ENCODE measurements around the gene GCM1. TPM values are rescaled to one million over a fixed set of nuclear protein-coding genes. Genes with fewer than 3 reads are reported as not detected.
A peak's percentile ranks its signal among the peaks of the same experiment; 100 is the strongest.

Gene GCM1
- total and polyA plus RNA-seq, 9 of the 15 experiments (the other 6 are each of a cell fraction or from before 2014, with no cell fraction given): not detected

GRCh38 chr6:53080813-53081212 is 67.8 kb downstream of the GCM1 start:
- no peak overlapping the region for H2AFZ ChIP-seq (ENCODE audit: low read depth, low read length)
- POLR2A ChIA-PET: interaction anchor here (0.6 to 0.9 kb wide), 2 partner anchors 13 to 22 kb away, joined by 4 read pairs; no protein-coding TSS in a partner anchor
- H3K4me3 ChIP-seq: no peak overlapping the region
- no peaks in the 10 kb centered on the region for H4K20me1 ChIP-seq (replicated peaks; ENCODE audit: control insufficient read depth, insufficient read depth, low read length)
- no peaks in the 10 kb centered on the region for H3K79me2 ChIP-seq (ENCODE audit: control insufficient read depth, insufficient read depth, low read length)
- FAIRE-seq (no peak), ATAC-seq (no peak), DNase-seq (ENCODE audit: extremely low read depth in 1 of 4, low spot score in 3 of 4) (no peak)
- no peak overlapping the region for H3K9ac ChIP-seq (ENCODE audit: insufficient read depth in 1 of 2, low read depth in 2 of 2, low read length in 2 of 2)
- H3K9me3 ChIP-seq (replicated peaks; ENCODE audit: control insufficient read depth, insufficient read depth, low read depth, low read length): no peaks in the 10 kb centered on the region
- peaks cover 88% of the 10 kb centered on the region for H3K36me3 ChIP-seq (ENCODE audit: control insufficient read depth, insufficient read depth, low read length)
- peak; percentile 24 for TF ChIP-seq MAFF (IDR thresholded peaks at IDR 0.05; ENCODE audit: low read length)
- TF ChIP-seq ZNF316 (IDR thresholded peaks at IDR 0.05): 0 out of 2 replicates have a peak, but pooled peaks have one; percentile 21
- no peak for TF ChIP-seq NR4A1 (CRISPR knock-in tag; IDR thresholded peaks at IDR 0.05)
- TF ChIP-seq NR4A1 (tag; IDR thresholded peaks at IDR 0.05): no peak
- TF ChIP-seq CHD7 (IDR thresholded peaks at IDR 0.05; ENCODE audit: low read depth, low read length): no peak
- no peak for TF ChIP-seq DIDO1 (tag; IDR thresholded peaks at IDR 0.05; ENCODE audit: low read depth)
- TF ChIP-seq E4F1 (CRISPR knock-in tag; IDR thresholded peaks at IDR 0.05; ENCODE audit: borderline replicate concordance): no peak
- intact Hi-C loops (cut with micrococcal nuclease): no loop called here
- H3K27ac ChIP-seq (ENCODE audit: extremely low read depth, low read depth, low read length): no peak overlapping the region
- H3K4me1 ChIP-seq (replicated peaks in 1 of 2; ENCODE audit: control insufficient read depth in 2 of 2, insufficient read depth in 2 of 2, low read length in 2 of 2): no peaks in the 10 kb centered on the region
- 94% methylated on average over 1 of the region's 1 CpG for WGBS (ENCODE audit: insufficient coverage, low coverage, missing lambda C conversion rate)
- H3K27me3 ChIP-seq (ENCODE audit: control insufficient read depth in 2 of 2, insufficient read depth in 2 of 2, low read length in 2 of 2): no peaks in the 10 kb centered on the region
- CTCF ChIA-PET (ENCODE audit: low intra/inter-chr PET ratio): no interaction called here
- no TSS peak for BruUV-seq (replicated peaks)
- in situ Hi-C loops (cut with MboI): no loop called here
- no peaks in the 10 kb centered on the region for H3K9me1 ChIP-seq (ENCODE audit: control insufficient read depth, insufficient read depth, low read length)
- no peak overlapping the region for H3K4me2 ChIP-seq (ENCODE audit: insufficient read depth, low read length)
